GM12801 (cell line): ENCODE results near the gene SCN5A.

Source experiments
- TF ChIP-seq, protein P1 (sequence below): IDR thresholded peaks from one replicate; pipeline ENCODE4 v1.5.1; 2011; ENCODE audit warnings: control low read depth; ENCODE audit not compliant: insufficient read length; ENCODE audit errors: extremely low read depth

Gene SCN5A

GRCh38 chr3:38581774-38582173 is 67.7 kb downstream of the SCN5A start:
- TF ChIP-seq, protein P1, sequence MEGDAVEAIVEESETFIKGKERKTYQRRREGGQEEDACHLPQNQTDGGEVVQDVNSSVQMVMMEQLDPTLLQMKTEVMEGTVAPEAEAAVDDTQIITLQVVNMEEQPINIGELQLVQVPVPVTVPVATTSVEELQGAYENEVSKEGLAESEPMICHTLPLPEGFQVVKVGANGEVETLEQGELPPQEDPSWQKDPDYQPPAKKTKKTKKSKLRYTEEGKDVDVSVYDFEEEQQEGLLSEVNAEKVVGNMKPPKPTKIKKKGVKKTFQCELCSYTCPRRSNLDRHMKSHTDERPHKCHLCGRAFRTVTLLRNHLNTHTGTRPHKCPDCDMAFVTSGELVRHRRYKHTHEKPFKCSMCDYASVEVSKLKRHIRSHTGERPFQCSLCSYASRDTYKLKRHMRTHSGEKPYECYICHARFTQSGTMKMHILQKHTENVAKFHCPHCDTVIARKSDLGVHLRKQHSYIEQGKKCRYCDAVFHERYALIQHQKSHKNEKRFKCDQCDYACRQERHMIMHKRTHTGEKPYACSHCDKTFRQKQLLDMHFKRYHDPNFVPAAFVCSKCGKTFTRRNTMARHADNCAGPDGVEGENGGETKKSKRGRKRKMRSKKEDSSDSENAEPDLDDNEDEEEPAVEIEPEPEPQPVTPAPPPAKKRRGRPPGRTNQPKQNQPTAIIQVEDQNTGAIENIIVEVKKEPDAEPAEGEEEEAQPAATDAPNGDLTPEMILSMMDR, result no peak

- TF ChIP-seq, protein P1, result no peak
Measured at GRCh38 chr3:38580450-38581382, 68.8 kb downstream of the SCN5A start.

DNA sequence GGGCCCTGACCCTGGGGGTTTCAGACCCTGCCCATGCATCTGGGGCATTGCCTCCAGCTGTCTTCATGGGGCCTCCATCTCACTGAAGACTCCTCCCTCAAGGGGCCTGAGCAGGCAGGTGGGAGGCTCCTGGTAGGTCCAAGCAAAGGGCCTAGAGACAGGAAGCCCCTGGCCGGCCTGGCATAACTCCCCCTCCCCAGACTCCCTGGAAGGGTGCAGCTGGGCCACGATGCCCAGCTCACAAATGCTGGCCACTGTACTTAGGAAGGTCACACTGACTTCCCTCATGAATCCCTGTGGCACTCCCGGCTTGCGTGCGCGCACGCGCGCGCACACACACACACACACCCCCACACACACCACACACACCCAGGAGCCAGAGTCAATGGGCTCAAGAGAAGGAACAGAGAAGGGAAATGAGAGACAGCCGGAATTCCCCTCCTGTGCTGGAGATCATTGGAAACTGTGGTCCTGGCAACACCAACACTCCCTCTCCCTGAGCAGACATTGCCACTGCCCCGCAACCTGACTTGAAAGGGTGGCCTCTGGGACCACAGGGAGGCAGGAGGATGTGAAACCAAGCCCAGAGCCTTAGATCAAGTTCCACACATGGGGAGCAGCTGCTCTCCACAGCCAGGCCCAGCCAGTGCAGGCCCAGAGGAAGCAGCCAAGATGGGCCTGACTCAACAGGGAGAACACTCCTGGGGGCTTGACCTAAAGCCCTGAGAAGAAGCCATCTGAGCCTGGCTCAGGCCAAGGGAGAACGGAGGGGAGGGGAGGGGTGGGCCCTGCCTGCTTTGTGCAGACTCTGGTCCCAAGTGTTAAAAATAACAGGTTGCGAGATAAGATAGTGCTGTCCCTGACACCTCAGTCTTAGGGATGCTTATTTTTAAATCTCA is 69.7 kb downstream of the SCN5A start:
- TF ChIP-seq, protein P1, result no peak

GRCh38 chr3:38579141-38579540 is 70.3 kb downstream of the SCN5A start:
- TF ChIP-seq, protein P1, result no peak

- TF ChIP-seq, protein P1, result no peak
Measured at GRCh38 chr3:38578551-38578950, 70.9 kb downstream of the SCN5A start.

- TF ChIP-seq, protein P1, result no peak
Measured at GRCh38 chr3:38578081-38578475, 71.4 kb downstream of the SCN5A start.
